HG03565 (cell line): ENCODE results near the gene GAK.

Experiments
- ATAC-seq: cut with Tn5 transposase; IDR thresholded peaks from one replicate; pipeline ENCODE4 v1.9.1; 2021; ENCODE audit warnings: mild to moderate bottlenecking, moderate library complexity; ENCODE audit not compliant: unreplicated experiment

Gene GAK

GRCh38 chr4:833156-833555 lies 99.0 kb downstream of the GAK start:
- no peak for ATAC-seq

DNA sequence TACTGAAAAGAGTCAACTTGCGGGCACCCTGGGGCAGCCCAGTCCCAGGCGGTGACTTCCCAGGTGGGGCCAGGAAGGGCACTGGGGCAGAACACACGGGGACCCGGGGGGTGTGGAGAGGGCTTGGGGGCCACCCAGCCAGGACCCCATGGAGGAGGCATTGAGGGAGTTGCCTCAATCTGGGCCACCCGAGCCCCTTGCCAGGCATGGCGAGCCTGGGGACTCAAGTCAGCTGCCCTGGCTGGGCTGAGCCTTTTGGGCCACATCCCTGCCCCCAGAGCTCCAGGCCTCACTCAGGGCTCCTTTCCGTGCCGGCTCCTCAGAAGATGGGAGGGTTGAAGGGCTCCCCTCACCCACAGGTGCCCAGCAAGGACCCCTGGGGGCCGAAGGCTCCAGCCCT lies 99.6 kb downstream of the GAK start:
- ATAC-seq, result no peak

- no peak for ATAC-seq
These were observed 100.0 kb downstream of the GAK start for GRCh38 chr4:832108-832507.

- no peak for ATAC-seq
These were observed 100.7 kb downstream of the GAK start for GRCh38 chr4:831483-831805.

- no peak for ATAC-seq
These were observed 101.3 kb downstream of the GAK start for GRCh38 chr4:830601-831482.

- ATAC-seq, result no peak
These were observed 102.1 kb downstream of the GAK start for GRCh38 chr4:829761-830600.

DNA sequence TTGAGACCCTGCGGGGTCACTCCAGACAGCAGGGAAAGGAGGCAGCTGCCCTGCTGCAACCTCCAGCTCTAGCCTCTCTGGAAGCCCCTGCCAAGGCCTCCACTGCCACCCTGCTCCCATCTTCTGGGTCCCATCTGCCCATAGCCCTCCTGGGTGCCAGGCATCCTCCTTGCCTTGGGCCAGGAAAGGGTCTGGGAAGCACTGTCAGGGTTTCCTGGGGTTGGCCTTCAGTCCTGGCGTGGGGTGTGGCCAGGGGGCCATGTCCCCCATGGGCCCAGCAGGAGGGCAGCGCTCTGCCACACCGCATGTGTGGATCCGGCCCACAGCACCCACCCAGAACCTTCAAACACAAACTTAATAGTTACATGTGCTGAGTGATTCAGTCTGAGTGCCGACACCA lies 102.8 kb downstream of the GAK start:
- ATAC-seq, result no peak

- no peak for ATAC-seq
These were observed 103.4 kb downstream of the GAK start for GRCh38 chr4:828641-829271.

- ATAC-seq, result no peak
These were observed 104.7 kb downstream of the GAK start for GRCh38 chr4:827209-828081.

DNA sequence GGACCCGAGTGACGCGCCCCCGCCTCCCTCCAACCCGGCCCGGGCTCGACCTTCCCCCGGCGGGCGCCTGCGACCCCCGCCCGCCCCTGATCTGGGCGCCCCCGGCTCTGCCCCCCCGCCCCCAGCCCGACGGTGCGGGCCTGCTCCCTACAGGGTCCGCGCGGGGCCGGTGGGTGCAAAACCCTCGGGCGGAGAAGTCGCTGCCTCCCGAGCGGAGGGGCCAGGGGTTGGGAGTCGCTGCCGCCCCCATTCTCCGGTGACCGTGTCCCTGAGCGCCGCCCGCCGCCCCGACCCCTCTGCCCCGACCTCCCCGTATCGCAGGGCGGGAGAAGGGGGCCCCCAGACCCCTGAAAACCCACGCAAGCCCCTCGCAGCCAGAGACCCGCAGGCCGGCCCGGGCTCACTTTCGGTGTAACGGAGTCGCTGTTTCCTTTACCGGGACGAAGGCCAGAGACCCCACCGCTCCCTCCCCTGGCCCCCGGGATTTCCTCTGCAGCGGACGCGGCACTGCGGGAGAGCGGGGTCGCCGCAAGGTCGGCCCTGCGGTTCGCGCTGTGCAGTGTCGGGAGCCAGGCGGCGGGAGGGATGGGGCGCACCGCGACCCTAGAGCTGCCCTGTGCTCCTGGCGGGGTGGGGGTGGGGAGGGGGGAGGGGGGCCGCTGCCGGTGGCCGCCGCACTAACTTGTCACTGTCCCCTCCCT lies 105.5 kb downstream of the GAK start:
- ATAC-seq, result no peak

DNA sequence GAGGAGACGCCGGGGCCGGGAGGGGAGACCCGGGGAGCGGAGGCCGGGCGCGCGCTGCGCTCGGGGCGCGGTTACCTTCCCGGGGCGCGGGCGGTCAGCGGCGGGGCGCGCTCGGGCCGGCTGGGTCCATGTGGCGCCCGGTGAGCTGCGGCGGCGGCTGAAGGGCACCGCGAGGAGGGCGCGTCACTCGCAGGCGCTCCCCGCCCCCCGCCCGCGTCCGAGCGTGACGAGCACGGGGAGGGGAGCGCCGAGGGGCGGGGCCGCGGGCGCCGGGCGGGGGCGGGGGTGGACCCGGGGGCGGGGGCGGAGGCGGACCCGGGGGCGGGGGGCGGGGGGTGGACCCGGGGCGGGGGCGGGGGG lies 106.2 kb downstream of the GAK start, which contains the start of gene CPLX1:
CPLX1 (minus strand) TSS at position 159 of the 360 bp plus-strand sequence. CDS start 1,607 bp downstream, outside the sequence.
- no peak for ATAC-seq

DNA sequence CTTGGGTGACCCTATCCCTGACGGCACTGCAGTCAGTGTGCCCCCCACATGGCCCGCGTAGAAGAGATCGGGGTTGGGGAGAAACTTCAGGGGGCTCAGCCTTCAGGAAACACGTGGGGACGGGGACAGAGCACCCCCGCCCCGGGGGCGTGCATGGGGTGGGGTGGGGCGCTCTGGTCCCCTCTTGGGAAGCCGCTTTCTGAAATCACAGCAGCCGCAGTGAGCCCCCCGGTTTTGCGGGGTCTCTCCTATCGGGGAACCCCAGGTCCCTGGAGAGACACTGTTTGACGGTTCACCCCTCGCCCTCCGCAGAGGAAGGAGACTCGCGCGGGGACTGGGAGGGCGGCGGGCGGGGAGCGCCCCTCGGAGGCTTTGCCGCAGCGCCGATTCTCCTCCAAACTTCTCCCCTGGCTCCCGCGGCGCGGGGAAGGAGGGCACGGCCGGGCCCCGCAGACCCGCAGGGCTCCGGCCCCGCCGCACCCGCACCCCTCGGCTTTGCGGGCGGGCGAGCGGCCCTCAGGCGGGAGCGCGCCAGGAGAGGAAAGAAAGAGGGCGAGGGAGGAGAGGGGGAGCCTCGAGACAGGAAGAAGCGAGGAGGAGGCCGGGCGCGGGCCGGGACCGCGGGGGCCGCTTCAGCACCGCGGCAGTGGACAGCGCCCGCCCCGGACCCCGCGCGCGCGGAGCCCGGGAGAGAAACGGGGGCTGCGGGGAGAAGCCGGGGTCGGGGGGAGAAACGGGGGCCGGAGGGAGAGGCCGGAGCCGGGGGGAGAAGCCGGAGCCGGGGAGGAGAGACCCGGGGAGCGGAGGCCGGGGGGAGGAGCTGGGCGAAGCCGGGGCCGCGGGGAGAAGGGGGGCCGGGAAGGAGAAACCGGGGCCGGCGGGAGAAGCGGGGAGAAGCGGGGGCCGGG lies 106.8 kb downstream of the GAK start:
- no peak for ATAC-seq

GRCh38 chr4:824461-825062 lies 107.6 kb downstream of the GAK start:
- no peak for ATAC-seq

GRCh38 chr4:823761-824460 lies 108.2 kb downstream of the GAK start:
- ATAC-seq, result no peak

GRCh38 chr4:823176-823760 lies 108.8 kb downstream of the GAK start:
- no peak for ATAC-seq

DNA sequence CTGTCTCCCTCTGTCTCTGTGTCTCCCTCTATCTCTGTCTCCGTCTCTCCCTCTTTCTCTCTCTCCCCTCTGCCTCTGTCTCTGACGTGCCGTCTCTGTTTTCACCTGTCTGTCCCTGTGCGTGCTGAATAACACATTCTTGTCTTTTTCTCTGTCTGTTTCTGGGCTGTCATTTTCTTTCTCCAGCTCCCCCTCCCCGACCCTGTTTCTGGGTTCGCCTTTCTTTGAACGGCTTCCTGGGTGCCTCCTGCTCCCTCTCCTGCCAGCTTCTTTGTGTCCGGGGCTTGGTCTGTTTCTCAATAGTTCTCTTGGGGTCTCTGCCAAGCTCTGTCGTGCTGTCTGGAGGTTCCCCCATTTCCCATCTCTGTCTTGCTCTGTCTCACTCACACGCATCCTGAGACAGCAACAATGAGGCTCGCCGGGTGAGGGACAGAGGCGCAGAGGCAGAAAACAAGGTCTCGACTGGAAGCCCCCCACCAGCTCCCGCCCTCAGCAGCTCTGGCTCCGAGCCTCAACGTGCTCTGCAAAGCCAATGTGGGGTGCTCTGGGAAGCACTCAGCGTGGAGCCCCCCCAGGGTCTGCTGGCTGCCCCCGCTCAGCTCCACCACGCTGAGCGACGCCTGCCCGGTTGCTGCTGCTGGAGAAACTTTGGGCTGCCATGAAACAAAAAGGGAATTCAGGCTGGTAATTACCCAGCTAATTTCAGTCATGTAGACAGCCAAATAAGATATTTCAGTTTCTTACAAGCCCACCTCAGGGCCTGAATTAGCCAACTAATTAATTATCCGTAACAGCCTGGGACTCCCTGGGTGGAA lies 109.5 kb downstream of the GAK start:
- ATAC-seq, result no peak

GRCh38 chr4:821631-822030 lies 110.5 kb downstream of the GAK start:
- ATAC-seq, result no peak
